ENCODE data around the gene PLA2G3. TPM values are rescaled to one million over a fixed set of nuclear protein-coding genes. Genes with fewer than 3 reads are reported as not detected.

PLA2G3 gene
- polyA plus RNA-seq, 2 of the 4 experiments (the other 2 are of a cell fraction) = not detected

DNA sequence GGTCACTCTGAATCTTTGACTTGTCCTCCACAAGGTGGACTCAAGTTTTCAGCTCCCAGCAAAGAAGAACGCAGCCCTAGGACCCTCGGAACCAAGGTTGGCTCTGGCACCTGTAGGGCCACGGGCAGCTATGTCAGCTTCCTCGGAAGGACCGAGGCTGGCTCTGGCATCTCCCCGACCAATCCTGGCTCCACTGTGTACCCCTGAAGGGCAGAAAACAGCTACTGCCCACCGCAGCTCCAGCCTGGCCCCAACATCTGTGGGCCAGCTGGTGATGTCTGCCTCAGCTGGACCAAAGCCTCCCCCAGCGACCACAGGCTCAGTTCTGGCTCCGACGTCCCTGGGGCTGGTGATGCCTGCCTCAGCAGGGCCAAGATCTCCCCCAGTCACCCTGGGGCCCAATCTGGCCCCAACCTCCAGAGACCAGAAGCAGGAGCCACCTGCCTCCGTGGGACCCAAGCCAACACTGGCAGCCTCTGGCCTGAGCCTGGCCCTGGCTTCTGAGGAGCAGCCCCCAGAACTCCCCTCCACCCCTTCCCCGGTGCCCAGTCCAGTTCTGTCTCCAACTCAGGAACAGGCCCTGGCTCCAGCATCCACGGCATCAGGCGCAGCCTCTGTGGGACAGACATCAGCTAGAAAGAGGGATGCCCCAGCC, 15.4 kb downstream of the PLA2G3 start:
- ATAC-seq = no peak
- no peaks in the 10 kb centered on the region for H3K9me3 ChIP-seq
- peaks cover 11% of the 10 kb centered on the region for H3K4me1 ChIP-seq
- no peak for DNase-seq (ENCODE audit: low read depth in 1 of 2, low spot score in 1 of 2)
- no peak overlapping the region for H3K4me3 ChIP-seq
- WGBS (ENCODE audit: missing lambda C conversion rate) = 80% methylated on average over 2 of the region's 14 CpGs
- TF ChIP-seq CBX8 (IDR thresholded peaks at IDR 0.05) (no peak), HDAC2 (IDR thresholded peaks at IDR 0.05) (no peak), MYC (IDR thresholded peaks at IDR 0.05; ENCODE audit: borderline replicate concordance, low read length) (no peak)
- FAIRE-seq = no peak
- POLR2A ChIA-PET = no interaction called here
- CTCF ChIA-PET = interaction anchor here (1.3 to 3.3 kb wide), 2 partner anchors 8 to 17 kb away, joined by 3 to 17 read pairs; partner anchors contain the start of gene SELENOM
- H3K27ac ChIP-seq = no peak overlapping the region
- no peak overlapping the region for H3K4me2 ChIP-seq

DNA sequence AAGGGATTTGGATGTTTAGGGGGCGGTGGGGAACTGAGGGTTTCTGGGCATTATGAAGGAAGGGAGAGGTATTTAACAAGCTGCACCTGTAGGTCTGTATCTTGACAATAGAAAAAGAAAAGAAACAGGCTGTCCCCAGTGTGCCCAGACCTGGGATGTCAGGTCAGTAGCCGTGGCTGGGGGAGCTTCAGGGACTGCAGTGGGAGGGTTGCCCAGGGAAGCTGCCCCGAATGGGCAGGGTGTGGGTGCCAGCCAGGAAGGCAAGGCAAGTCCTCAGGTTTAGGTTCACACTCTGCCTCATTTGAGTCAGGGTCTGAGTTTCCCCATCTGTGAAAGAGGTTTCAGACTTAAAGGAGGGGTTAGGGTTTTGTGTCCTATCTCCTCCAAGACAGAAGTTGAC, 16.0 kb downstream of the PLA2G3 start:
- no peak for FAIRE-seq
- DNase-seq (ENCODE audit: low read depth in 1 of 2, low spot score in 1 of 2) = no peak
- H3K27ac ChIP-seq = no peak overlapping the region
- TF ChIP-seq, protein P1, sequence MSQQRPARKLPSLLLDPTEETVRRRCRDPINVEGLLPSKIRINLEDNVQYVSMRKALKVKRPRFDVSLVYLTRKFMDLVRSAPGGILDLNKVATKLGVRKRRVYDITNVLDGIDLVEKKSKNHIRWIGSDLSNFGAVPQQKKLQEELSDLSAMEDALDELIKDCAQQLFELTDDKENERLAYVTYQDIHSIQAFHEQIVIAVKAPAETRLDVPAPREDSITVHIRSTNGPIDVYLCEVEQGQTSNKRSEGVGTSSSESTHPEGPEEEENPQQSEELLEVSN (IDR thresholded peaks at IDR 0.05; ENCODE audit: borderline replicate concordance, low read depth) = no peak
- no peak for TF ChIP-seq NR3C1 (IDR thresholded peaks at IDR 0.05)
- no peak for TF ChIP-seq RFX5 (IDR thresholded peaks at IDR 0.05)
- no peak for TF ChIP-seq TFCP2L1 (CRISPR knock-in tag; IDR thresholded peaks at IDR 0.05)
- no peak for TF ChIP-seq MYC (IDR thresholded peaks at IDR 0.05; ENCODE audit: borderline replicate concordance, low read length)
- TF ChIP-seq CBX2 (IDR thresholded peaks at IDR 0.05; ENCODE audit: borderline replicate concordance, low read depth) = no peak
- no peak for TF ChIP-seq RAD21 (conservative IDR thresholded peaks at IDR 0.05 in 1 of 2, IDR thresholded peaks at IDR 0.05 in 1 of 2)
- TF ChIP-seq RNF2 (IDR thresholded peaks at IDR 0.05; ENCODE audit: borderline replicate concordance, low read depth) = no peak
- H3K9me3 ChIP-seq = no peaks in the 10 kb centered on the region
- 62% methylated on average over 3 of the region's 3 CpGs for WGBS (ENCODE audit: missing lambda C conversion rate)
- ChIA-PET CTCF (interaction anchor here (3.3 kb wide), 1 partner anchor 17 kb away, joined by 17 read pairs; the partner anchor contains the start of gene SELENOM), POLR2A (no interaction called here)
- no peak overlapping the region for H3K4me2 ChIP-seq
- ATAC-seq = no peak
- peaks cover 11% of the 10 kb centered on the region for H3K4me1 ChIP-seq
- no peak overlapping the region for H3K4me3 ChIP-seq

DNA sequence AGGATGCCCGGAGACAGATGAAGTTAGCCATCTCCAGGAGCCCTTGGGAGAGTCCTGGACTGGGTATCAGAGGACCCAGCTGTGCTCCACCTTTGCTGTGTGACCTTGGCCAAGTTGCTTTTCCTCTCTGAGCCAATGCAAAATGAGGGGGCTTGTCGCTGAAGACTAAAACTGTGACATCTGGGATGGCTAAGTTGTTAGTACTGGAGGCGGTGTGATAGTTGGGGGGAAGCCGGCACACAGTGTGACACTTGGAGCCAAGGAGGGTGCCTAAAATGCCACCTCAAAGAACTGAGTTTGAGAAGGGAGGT, 17.1 kb downstream of the PLA2G3 start:
- H3K9me3 ChIP-seq = no peaks in the 10 kb centered on the region
- ChIA-PET POLR2A (no interaction called here), CTCF (interaction anchor here (1.0 kb wide), 1 partner anchor 16 kb away, joined by 4 read pairs; the partner anchor contains the start of gene SELENOM)
- peak overlapping the region; percentile 92 for H3K4me2 ChIP-seq
- DNase-seq (ENCODE audit: low read depth in 1 of 2, low spot score in 1 of 2) = no peak
- H3K4me1 ChIP-seq = peaks cover 11% of the 10 kb centered on the region
- H3K27ac ChIP-seq = peak overlapping the region; percentile 81 to 94
- TF ChIP-seq NFE2L2 (conservative IDR thresholded peaks at IDR 0.05; ENCODE audit: low read length) (no peak), ZFP36 (IDR thresholded peaks at IDR 0.05; ENCODE audit: borderline replicate concordance, partially characterized antibody) (peak; percentile 21)
- peak overlapping the region; percentile 62 for H3K4me3 ChIP-seq
- ATAC-seq = peak in 1 of 2 experiments; percentile 26; a peak in 2 of 6 replicates
- no peak for FAIRE-seq
- WGBS (ENCODE audit: missing lambda C conversion rate) = 92% methylated on average over 4 of the region's 4 CpGs

DNA sequence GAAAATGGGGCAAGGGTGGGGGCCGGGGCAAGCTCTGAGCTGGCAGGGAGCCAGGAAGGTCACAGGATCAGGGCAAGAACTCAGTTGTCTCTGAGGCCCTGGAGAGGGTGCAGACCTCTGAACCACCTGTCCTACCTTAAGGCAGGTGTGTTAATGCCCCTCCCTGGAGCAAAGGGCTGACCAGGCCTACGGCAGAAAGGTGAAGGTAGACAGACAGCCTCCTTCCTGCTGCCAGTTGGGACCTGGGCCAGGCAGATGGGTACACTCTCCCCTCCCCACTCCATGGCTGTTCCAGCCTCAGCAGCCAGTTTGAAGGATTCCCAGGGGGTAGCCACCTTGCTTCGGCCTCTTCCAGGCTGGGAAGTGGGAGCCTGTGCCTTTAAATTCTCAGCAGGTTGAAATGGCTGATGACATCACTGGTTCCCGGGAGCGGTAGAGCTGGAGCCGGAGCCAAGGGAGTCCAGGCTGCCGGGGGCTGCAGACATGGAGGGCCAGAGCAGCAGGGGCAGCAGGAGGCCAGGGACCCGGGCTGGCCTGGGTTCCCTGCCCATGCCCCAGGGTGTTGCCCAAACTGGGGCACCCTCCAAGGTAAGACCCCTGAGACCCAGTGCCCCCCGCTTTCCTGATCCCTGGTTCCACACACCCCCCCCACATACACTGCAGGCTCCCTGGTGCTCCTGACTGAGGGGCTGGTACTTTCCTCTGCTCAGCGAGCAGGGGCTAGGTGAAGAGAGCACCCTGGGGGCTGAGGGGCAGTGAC, 17.6 kb downstream of the PLA2G3 start, which contains the start of gene INPP5J:
Gene INPP5J (plus strand): TSS at position 435 of the 760 bp plus-strand sequence. CDS start 49 bp downstream, at position 484.
- Histone ChIP-seq H3K9me3 (no peaks in the 10 kb centered on the region), H3K4me2 (peak within 1 kb of the TSS; percentile 92), H3K4me1 (peaks cover 11% of the 10 kb centered on the region), H3K4me3 (peak within 1 kb of the TSS; percentile 62), H3K27ac (peak within 1 kb of the TSS; percentile 81 to 94)
- ATAC-seq = peak; percentile 82 to 88
- no peak for FAIRE-seq
- 0 out of 2 replicates have a peak, but pooled peaks have one; percentile 15 for TF ChIP-seq POLR2A (IDR thresholded peaks at IDR 0.05; ENCODE audit: low read length)
- TF ChIP-seq, protein P2, sequence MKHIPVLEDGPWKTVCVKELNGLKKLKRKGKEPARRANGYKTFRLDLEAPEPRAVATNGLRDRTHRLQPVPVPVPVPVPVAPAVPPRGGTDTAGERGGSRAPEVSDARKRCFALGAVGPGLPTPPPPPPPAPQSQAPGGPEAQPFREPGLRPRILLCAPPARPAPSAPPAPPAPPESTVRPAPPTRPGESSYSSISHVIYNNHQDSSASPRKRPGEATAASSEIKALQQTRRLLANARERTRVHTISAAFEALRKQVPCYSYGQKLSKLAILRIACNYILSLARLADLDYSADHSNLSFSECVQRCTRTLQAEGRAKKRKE (CRISPR knock-in tag; IDR thresholded peaks at IDR 0.05; ENCODE audit: low read depth) = no peak
- ChIA-PET POLR2A (interaction anchor here (1.0 kb wide), 1 partner anchor 15 kb away, joined by 8 read pairs; the partner anchor contains the start of gene SELENOM), CTCF (interaction anchor here (0.9 to 1.0 kb wide), 2 partner anchors 15 kb away, joined by 4 to 7 read pairs; partner anchors contain the start of gene SELENOM)
- WGBS (ENCODE audit: missing lambda C conversion rate) = 27% methylated on average over 3 of the region's 10 CpGs
- DNase-seq (ENCODE audit: low read depth in 1 of 2, low spot score in 1 of 2) = peak; percentile 24 to 78

Measured in A549 (cell line).